GM23338 (cell line): ENCODE results near the gene KIF17.

ENCODE experiments used
- CREB1 ChIP-seq: fragments of 250-450 bp; sonication (Bioruptor Pico); IDR thresholded peaks from 2 replicates; pipeline ENCODE4 v1.5.0; 2020; ENCODE audit warnings: low read depth, mild to moderate bottlenecking, moderate library complexity
- CTCF ChIP-seq, 2 experiments: fragments of 200-600 bp in 1 of 2; sonication (generic) in 1 of 2; conservative IDR thresholded peaks; 2 replicates each; pipeline versions ENCODE4 v1.5.1 to v1.6.1; 2016 to 2017; ENCODE audit warnings: antibody characterized with exemption in 2 of 2, low read depth in 2 of 2, mild to moderate bottlenecking in 2 of 2, moderate library complexity in 1 of 2
- EZH2 ChIP-seq: fragments of 200-600 bp; sonication (generic); IDR thresholded peaks from one replicate; pipeline ENCODE4 v1.8.0; 2017; ENCODE audit warnings: antibody characterized with exemption, mild to moderate bottlenecking, low read depth; ENCODE audit not compliant: unreplicated experiment
- EZH2phosphoT487 ChIP-seq: fragments of 200-600 bp; sonication (generic); IDR thresholded peaks from one replicate; pipeline ENCODE4 v1.8.1; 2018; ENCODE audit warnings: antibody characterized with exemption; ENCODE audit not compliant: unreplicated experiment
- JUNB ChIP-seq: IDR thresholded peaks from one replicate; pipeline ENCODE4 v1.6.1; 2016; ENCODE audit warnings: antibody characterized with exemption; ENCODE audit not compliant: unreplicated experiment
- NANOG ChIP-seq: IDR thresholded peaks from 2 replicates; pipeline ENCODE4 v1.6.1; 2016; ENCODE audit warnings: antibody characterized with exemption, borderline replicate concordance
- POLR2AphosphoS5 ChIP-seq: IDR thresholded peaks from 2 replicates; pipeline ENCODE4 v1.6.1; 2016; ENCODE audit warnings: antibody characterized with exemption, low read depth
- REST ChIP-seq: IDR thresholded peaks from one replicate; pipeline ENCODE4 v1.6.1; 2018; ENCODE audit warnings: antibody characterized with exemption; ENCODE audit not compliant: unreplicated experiment
- ZNF114 ChIP-seq: fragments of 250-450 bp; sonication (Bioruptor Pico); IDR thresholded peaks from 2 replicates; pipeline ENCODE4 v1.5.0; 2020; ENCODE audit warnings: mild to moderate bottlenecking, moderate library complexity

DNA sequence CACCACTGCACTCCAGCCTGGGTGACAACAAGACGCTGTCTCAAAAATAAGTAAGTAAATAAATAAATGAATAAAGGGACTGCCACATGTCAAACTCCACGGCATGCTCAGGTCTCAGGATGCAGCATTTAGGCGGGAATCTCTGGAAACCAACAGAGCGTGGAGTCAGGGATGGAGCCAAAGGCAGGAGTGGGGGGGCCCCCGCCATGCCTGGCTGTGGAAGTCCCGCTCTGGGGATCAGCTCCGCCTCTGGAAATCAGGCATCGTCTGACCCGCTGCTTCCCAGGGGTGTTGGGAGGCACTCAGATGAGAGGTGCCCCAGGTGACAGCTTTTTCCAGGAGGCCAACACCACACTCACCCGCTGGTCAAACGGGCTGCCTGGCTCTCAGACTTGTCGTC, 20.2 kb downstream of the KIF17 start:
- no peak for TF ChIP-seq CTCF (conservative IDR thresholded peaks at IDR 0.05; ENCODE audit: low read depth in 2 of 2)
- no peak for TF ChIP-seq POLR2AphosphoS5
- TF ChIP-seq EZH2phosphoT487, result no peak
- no peak for TF ChIP-seq EZH2
- no peak for TF ChIP-seq JUNB
- TF ChIP-seq NANOG, result no peak
- TF ChIP-seq REST, result no peak
- TF ChIP-seq CREB1 (CRISPR knock-in tag), result no peak
- no peak for TF ChIP-seq ZNF114 (CRISPR knock-in tag)
